ENCODE data around the gene HSPA12B.
"Not testable (repeated sequence)": the region's sequence is repeated elsewhere in the genome, so short reads cannot be mapped to it uniquely, and the experiment has no call there.

Gene HSPA12B

DNA sequence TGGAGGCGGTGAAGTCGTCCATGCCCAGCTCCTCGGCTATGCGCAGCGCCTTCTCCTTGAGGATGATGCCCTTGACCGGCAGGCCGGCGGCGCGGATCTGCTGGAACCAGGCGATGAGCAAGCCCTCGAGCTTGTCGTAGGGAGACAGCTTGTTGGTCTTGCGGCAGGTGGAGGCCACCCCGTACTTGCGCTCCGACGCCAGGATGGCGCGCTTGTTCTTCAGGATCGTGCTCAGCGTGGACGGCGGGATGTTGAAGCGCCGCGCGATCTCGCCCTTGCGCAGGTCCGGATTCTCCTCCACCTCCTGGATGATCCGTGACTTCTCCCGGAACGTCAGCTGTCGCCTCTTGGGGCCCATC, 53.6 kb downstream of the HSPA12B start:
- no peak for TF ChIP-seq POLR2AphosphoS5 (IDR thresholded peaks at IDR 0.05; ENCODE audit: borderline replicate concordance, low read depth, low read length)
- no peak for TF ChIP-seq EZH2 (IDR thresholded peaks at IDR 0.05)
- no peak for TF ChIP-seq FOXP2 (optimal IDR thresholded peaks at IDR 0.05; ENCODE audit: control extremely low read depth, extremely low read length, insufficient read depth)
- H3K4me3 ChIP-seq: peak overlapping the region; percentile 95
- 0 out of 2 replicates have a peak overlapping the region, but pooled peaks have one; percentile 54 for H3K27ac ChIP-seq
- H3K36me3 ChIP-seq (ENCODE audit: insufficient read depth, low read length): peaks cover 16% of the 10 kb centered on the region
- H3K9ac ChIP-seq (ENCODE audit: insufficient read length): peak overlapping the region; percentile 92
- no peaks in the 10 kb centered on the region for H3K9me3 ChIP-seq (ENCODE audit: low read depth, low read length)
- DNase-seq (ENCODE audit: low read depth, low spot score): no peak

DNA sequence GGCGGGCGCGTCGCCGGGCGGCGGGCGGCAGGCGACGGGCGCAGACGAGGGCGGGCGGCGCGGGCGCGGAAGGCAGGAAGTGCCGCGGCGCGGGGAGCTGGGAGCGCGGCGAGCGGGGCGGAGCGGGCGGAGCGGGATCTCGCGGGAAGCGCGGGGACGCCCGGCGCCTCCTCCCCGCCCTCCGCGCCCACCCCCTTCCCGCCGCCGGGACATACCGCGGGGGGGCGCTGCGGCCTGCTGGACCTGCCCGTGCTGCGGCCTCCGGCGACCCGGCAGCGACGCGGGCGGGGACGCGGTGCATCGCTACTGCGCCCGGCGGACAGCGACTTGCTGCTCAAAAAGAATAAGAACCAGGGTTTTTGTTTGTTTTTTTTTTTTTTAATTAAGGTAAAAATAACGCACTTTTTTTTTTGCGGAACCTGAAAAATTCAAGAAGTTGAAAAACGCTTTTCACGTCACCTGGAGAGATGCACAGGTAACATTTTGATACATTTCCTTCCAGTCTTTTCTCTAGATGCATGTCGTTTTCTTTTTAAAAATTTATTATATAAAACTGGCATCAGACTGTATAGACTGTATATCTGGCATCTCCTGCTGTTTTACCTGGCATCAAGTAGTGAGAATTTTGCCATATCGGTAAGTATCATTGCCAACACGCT, 54.3 kb downstream of the HSPA12B start, which contains the start of gene CENPB:
Gene CENPB, minus strand, starts transcription at position 76 of the 659 bp plus-strand sequence. CDS start 257 bp downstream, outside the sequence.
- H3K27ac ChIP-seq: 0 out of 2 replicates have a peak within 1 kb of the TSS, but pooled peaks have one; percentile 54
- H3K9me3 ChIP-seq (ENCODE audit: low read depth, low read length): no peaks in the 10 kb centered on the region

DNA sequence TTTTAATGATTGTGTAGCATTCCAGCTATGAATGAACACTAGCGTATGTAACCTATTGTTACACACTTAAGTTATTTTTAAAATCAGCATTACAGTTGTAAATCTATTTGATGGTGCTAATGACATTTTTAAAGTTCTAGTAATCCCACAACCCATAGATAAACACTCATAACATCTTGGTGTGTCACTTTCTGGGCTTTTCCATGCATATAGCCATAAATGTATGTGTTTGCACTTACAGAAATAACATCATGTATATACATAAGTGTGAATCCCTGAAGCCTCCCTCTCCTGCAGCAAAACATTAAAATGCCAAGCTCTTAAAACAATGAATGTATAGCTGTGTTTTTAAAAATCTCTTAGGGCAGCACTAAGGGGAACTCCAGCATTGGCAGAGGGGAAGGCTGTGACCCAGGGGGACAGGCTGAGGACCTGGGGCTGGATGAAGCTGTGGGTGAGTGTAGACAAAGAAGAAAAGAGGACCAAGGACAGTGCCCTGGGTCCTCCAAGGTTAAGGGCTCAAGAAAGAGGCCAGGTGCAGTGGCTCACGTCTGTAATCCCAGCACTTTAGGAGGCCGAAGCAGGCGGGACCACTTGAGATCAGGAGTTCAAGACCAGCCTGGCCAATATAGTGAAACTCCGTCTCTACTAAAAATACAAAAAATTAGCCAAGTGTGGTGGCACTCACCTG, 55.0 kb downstream of the HSPA12B start:
- Histone ChIP-seq H3K9me3 (ENCODE audit: low read depth, low read length) (no peaks in the 10 kb centered on the region), H3K9ac (ENCODE audit: insufficient read length) (peak overlapping the region; percentile 75), H3K36me3 (ENCODE audit: insufficient read depth, low read length) (peaks cover 16% of the 10 kb centered on the region), H3K27ac (no peak overlapping the region), H3K4me3 (peak overlapping the region; percentile 77)
- DNase-seq (ENCODE audit: low read depth, low spot score): no peak
- TF ChIP-seq FOXP2 (optimal IDR thresholded peaks at IDR 0.05; ENCODE audit: control extremely low read depth, extremely low read length, insufficient read depth): no peak
- no peak for TF ChIP-seq POLR2AphosphoS5 (IDR thresholded peaks at IDR 0.05; ENCODE audit: borderline replicate concordance, low read depth, low read length)

More for the DNA sequence above, 54.3 kb downstream of the HSPA12B start, which contains the start of gene CENPB:
- DNase-seq (ENCODE audit: low read depth, low spot score): no peak
- H3K36me3 ChIP-seq (ENCODE audit: insufficient read depth, low read length): peaks cover 16% of the 10 kb centered on the region
- H3K9ac ChIP-seq (ENCODE audit: insufficient read length): peak within 1 kb of the TSS; percentile 92
- TF ChIP-seq FOXP2 (optimal IDR thresholded peaks at IDR 0.05; ENCODE audit: control extremely low read depth, extremely low read length, insufficient read depth) (no peak), POLR2AphosphoS5 (IDR thresholded peaks at IDR 0.05; ENCODE audit: borderline replicate concordance, low read depth, low read length) (no peak), EZH2 (IDR thresholded peaks at IDR 0.05) (no peak)
- peak within 1 kb of the TSS; percentile 95 for H3K4me3 ChIP-seq

DNA sequence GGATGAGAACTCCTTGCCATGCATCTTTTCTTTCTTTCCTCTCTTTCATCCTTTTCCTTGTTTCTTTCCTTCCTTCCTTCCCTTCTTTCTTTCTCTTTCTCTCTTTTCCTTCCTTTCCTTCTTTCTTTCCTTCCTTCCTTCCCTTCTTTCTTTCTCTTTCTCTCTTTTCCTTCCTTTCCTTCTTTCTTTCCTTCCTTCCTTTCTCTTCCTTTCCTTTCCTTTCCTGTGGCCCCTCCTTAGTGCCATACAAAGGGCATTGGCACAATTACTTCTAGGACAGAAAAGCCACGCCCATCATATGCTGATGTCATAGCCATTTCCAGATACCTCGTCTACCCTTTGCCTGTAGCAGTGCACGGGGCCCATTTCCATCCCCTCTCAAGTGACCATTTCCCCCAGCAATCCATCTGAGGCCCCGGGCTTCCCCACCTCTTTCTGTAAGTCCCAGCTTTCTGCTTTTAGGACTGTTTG, 56.2 kb downstream of the HSPA12B start:
- peak overlapping the region; percentile 30 for H3K9ac ChIP-seq (ENCODE audit: insufficient read length)
- H3K36me3 ChIP-seq (ENCODE audit: insufficient read depth, low read length): peaks cover 16% of the 10 kb centered on the region
- no peak for DNase-seq (ENCODE audit: low read depth, low spot score)
- H3K9me3 ChIP-seq (ENCODE audit: low read depth, low read length): no peaks in the 10 kb centered on the region
- TF ChIP-seq FOXP2 (optimal IDR thresholded peaks at IDR 0.05; ENCODE audit: control extremely low read depth, extremely low read length, insufficient read depth): no peak
- H3K27ac ChIP-seq: no peak overlapping the region
- peak overlapping the region; percentile 19 for H3K4me3 ChIP-seq

DNA sequence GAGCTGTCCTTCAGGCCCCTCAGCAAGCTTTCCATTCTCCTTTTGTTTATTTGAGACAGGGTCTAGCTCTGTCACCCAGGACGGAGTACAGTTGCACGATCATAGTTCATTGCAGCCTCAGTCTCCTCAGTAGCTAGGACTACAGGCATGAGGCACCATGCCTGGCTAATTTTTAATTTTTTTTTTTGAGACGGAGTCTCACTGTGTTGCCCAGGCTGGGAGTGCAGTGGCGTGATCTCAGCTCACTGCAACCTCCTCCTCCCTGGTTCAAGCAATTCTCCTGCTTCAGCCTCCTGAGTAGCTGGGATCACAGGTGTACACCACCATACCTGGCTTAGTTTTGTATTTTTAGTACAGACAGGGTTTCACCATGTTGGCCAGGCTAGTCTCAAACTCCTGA, 56.7 kb downstream of the HSPA12B start:
- not testable (repeated sequence) for H3K9ac ChIP-seq (ENCODE audit: insufficient read length); H3K9me3 ChIP-seq (ENCODE audit: low read depth, low read length); H3K27ac ChIP-seq; DNase-seq (ENCODE audit: low read depth, low spot score); H3K4me3 ChIP-seq
- H3K36me3 ChIP-seq (ENCODE audit: insufficient read depth, low read length): peaks cover 14% of the 10 kb centered on the region

DNA sequence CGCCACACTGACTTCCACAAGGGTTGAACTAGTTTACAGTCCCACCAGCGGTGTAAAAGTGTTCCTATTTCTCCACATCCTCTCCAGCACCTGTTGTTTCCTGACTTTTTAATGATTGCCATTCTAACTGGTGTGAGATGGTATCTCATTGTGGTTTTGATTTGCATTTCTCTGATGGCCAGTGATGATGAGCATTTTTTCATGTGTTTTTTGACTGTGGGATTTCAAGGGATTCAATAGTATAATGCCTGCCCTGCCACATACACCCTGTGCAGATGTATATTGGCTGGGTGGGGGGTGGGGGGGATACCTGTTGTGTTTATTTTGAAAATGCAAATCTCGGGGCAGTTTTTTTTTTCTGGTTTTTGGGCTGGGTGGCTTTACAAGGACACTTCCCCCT, 61.7 kb downstream of the HSPA12B start:
- H3K9ac ChIP-seq (ENCODE audit: insufficient read length); DNase-seq (ENCODE audit: low read depth, low spot score); H3K27ac ChIP-seq; H3K4me3 ChIP-seq; H3K9me3 ChIP-seq (ENCODE audit: low read depth, low read length): not testable (repeated sequence)
- peaks cover 14% of the 10 kb centered on the region for H3K36me3 ChIP-seq (ENCODE audit: insufficient read depth, low read length)

DNA sequence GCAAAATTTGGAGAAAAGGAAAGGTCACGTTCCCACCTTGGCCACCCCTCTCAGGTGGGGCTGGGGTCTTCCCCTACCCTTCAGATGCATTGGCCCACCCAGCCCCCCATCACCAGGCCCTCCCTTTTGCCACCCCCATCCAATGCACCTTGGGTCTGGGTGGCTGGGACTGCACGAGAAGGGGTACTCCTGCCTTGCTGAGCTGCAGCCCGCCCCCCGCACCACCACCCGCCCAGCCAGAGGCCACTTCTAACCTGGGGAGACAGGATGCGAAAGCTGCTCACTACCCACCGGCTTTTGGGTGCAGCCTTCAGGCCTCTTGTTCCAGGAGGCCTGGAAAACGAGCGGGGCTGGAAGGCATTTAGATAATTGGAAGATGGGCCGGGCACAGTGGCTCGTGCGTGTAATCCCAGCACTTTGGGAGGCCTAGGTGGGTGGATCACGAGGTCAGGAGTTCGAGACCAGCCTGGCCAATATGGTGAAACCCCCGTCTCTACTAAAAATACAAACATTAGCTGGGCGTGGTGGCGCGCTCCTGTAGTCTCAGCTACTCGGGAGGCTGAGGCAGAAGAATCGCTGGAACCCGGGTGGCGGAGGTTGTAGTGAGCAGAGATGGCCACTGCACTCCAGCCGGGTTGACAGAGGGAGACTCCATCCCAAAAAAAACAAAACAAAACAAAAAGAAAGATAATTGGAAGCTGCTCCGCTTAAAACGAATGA, 62.4 kb downstream of the HSPA12B start:
- TF ChIP-seq FOXP2 (optimal IDR thresholded peaks at IDR 0.05; ENCODE audit: control extremely low read depth, extremely low read length, insufficient read depth) (no peak), EZH2 (IDR thresholded peaks at IDR 0.05) (no peak), POLR2AphosphoS5 (IDR thresholded peaks at IDR 0.05; ENCODE audit: borderline replicate concordance, low read depth, low read length) (no peak)
- H3K36me3 ChIP-seq (ENCODE audit: insufficient read depth, low read length): peaks cover 19% of the 10 kb centered on the region
- H3K9me3 ChIP-seq (ENCODE audit: low read depth, low read length): no peaks in the 10 kb centered on the region
- H3K9ac ChIP-seq (ENCODE audit: insufficient read length): no peak overlapping the region
- no peak overlapping the region for H3K4me3 ChIP-seq
- no peak overlapping the region for H3K27ac ChIP-seq
- DNase-seq (ENCODE audit: low read depth, low spot score): no peak

DNA sequence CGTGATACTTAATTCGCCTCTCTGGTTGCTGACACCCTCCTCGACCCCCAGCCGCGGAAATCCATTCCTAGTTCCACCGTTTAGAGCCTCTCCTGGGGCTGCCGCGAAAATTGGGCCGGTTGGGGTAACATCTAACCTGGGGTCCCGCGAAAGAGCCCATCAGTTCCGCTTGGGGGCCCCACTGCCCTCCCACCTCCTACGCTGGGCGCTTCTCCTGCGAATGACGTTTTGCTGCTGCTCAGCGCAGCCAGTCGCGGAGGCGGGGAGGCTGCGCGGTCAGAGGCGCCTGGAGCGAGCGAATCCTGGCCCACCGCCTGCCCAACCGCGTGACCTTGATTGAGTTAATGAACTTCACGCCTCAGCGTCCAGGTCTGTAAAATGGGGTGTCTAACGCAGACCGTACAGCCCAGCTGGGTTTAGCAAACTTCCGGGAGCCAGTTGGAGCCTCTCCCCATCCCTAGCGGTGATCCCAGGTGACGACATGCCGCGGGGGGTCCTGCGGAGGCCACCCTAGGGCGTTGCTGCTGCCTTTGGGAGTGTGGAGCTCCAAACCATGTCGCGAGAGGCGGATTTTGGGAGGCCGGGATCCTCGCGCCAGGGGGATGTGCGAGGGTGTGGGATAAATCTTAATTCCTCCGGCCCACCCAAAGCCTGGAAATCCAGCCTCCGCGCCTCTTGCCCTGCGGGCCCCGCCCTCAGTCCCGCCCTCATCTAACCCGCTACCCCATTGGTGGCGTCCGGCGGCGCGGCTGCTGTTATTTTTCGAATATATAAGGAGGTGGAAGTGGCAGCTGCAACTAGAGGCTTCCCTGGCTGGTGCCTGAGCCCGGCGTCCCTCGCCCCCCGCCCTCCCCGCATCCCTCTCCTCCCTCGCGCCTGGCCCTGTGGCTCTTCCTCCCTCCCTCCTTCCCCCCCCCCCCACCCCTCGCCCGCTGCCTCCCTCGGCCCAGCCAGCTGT, 63.3 kb downstream of the HSPA12B start, which contains the start of gene CDC25B:
Gene CDC25B, plus strand, starts transcription at position 800 of the 958 bp plus-strand sequence. CDS start 222 bp downstream, outside the sequence.
- no peaks in the 10 kb centered on the region for H3K9me3 ChIP-seq (ENCODE audit: low read depth, low read length)
- H3K27ac ChIP-seq: peak within 1 kb of the TSS; percentile 70
- H3K36me3 ChIP-seq (ENCODE audit: insufficient read depth, low read length): peaks cover 28% of the 10 kb centered on the region
- peak within 1 kb of the TSS; percentile 92 for H3K4me3 ChIP-seq
- peak within 1 kb of the TSS; percentile 88 for H3K9ac ChIP-seq (ENCODE audit: insufficient read length)
- no peak for DNase-seq (ENCODE audit: low read depth, low spot score)
- TF ChIP-seq FOXP2 (optimal IDR thresholded peaks at IDR 0.05; ENCODE audit: control extremely low read depth, extremely low read length, insufficient read depth) (no peak), EZH2 (IDR thresholded peaks at IDR 0.05) (no peak), POLR2AphosphoS5 (IDR thresholded peaks at IDR 0.05; ENCODE audit: borderline replicate concordance, low read depth, low read length) (peak; percentile 87)
